ENCODE measurements around the gene PTTG1. TPM values are rescaled to one million over a fixed set of nuclear protein-coding genes. Genes with fewer than 3 reads are reported as not detected.

Gene PTTG1
- total RNA-seq (100 to 1,000 TPM; 153 to 209 TPM), polyA plus RNA-seq (ENCODE audit: insufficient read depth, low read depth, low replicate concordance) (429 TPM)
- long read RNA-seq, donor 1, transcript PTTG1-202 (5 exons, 1,070 nt), result minor isoform, 18 of 116 reads
- long read RNA-seq, donor 1, transcript PTTG1-201 (6 exons, 753 nt), result major isoform, 41 of 116 reads
- long read RNA-seq, donor 1, partial matches to known transcripts, result 54 of 116 reads
- long read RNA-seq, donor 1, other reads (novel, unspliced or antisense), result 0 of 116 reads
- long read RNA-seq, donor 2, transcript PTTG1-202 (5 exons, 1,070 nt), result minor isoform, 10 of 54 reads
- long read RNA-seq, donor 2, transcript PTTG1-201 (6 exons, 753 nt), result major isoform, 20 of 54 reads
- long read RNA-seq, donor 2, partial matches to known transcripts, result 23 of 54 reads
- long read RNA-seq, donor 2, other reads (novel, unspliced or antisense), result 0 of 54 reads

DNA sequence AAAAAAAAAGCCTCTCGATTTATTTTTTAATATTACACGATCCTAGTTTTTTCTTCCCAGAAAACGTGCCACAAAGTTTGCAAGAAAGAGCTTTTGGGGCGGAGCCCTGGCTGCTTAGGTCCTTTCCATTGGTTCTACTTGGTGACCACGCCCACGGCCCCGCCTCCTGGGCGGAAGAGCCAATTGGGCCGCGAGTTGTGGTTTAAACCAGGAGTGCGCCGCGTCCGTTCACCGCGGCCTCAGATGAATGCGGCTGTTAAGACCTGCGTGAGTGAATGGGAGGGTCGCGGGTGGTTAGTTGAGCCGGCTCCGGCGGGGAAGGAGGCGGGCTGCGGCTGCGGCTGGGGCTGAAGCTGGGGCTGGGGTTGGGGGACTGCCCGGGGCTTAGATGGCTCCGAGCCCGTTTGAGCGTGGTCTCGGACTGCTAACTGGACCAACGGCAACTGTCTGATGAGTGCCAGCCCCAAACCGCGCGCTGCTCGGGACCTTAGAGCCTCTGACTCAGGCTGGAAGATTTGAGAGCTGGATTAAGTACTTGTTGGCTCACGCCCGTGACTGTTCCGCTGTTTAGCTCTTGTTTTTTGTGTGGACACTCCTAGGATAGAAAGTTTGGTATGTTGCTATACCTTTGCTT, at the start of gene PTTG1:
Gene PTTG1, plus strand, starts transcription at position 231 of the 634 bp plus-strand sequence. CDS start 458 bp downstream, outside the sequence.
- H3K36me3 ChIP-seq (ENCODE audit: low read depth, missing control alignments), result no peaks in the 10 kb centered on the region
- 1% methylated on average over 13 to 35 of the region's 39 CpGs for WGBS, 2 donors
- H3K4me3 ChIP-seq, result peak within 1 kb of the TSS; percentile 44 to 68
- TF ChIP-seq CTCF (IDR thresholded peaks at IDR 0.05) (no peak), POLR2A (IDR thresholded peaks at IDR 0.05) (no peak)
- H3K27me3 ChIP-seq, result no peaks in the 10 kb centered on the region
- peak; percentile 98 for DNase-seq
- H3K9me3 ChIP-seq, result no peaks in the 10 kb centered on the region
- H3K4me1 ChIP-seq, result peaks cover 7% of the 10 kb centered on the region
- intact Hi-C loops (cut with DNase I; ENCODE audit: low total_unique reads), result no loop called here
- peak within 1 kb of the TSS; percentile 31 to 41 for H3K27ac ChIP-seq

DNA sequence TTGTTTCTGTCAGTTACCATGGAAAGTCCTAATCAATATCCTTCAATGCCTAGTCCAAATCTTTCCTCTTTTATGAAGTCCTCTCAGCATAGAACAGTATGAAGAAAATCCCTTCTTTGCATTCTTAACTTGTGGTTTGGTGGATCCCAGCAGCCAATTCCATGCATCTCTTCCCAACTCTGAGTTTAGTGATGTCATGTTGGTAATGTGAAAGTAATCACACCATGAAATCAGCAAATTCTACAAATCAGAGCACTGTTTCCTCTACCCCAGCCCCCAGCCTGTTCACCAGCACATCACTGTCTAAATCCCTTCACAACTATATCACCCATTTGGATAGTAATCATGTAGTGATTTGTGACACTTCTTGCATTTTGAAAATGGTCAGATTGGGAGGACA, 46.5 kb upstream of the PTTG1 start:
- intact Hi-C loops (cut with DNase I; ENCODE audit: low total_unique reads), result no loop called here
- TF ChIP-seq POLR2A (IDR thresholded peaks at IDR 0.05), result no peak
- TF ChIP-seq CTCF (IDR thresholded peaks at IDR 0.05), result no peak

GRCh38 chr5:160375701-160376100, 46.0 kb upstream of the PTTG1 start:
- TF ChIP-seq POLR2A (IDR thresholded peaks at IDR 0.05) (no peak), CTCF (IDR thresholded peaks at IDR 0.05) (no peak)
- H3K27me3 ChIP-seq, result no peaks in the 10 kb centered on the region
- intact Hi-C loops (cut with DNase I; ENCODE audit: low total_unique reads), result no loop called here
- no peaks in the 10 kb centered on the region for H3K36me3 ChIP-seq (ENCODE audit: low read depth, missing control alignments)
- DNase-seq, result no peak
- H3K4me1 ChIP-seq, result no peaks in the 10 kb centered on the region
- H3K9me3 ChIP-seq, result no peaks in the 10 kb centered on the region
- no peak overlapping the region for H3K4me3 ChIP-seq
- WGBS, 2 donors, result 73 to 82% methylated on average over 2 of the region's 2 CpGs
- H3K27ac ChIP-seq, result no peak overlapping the region

More for the DNA sequence above, 46.5 kb upstream of the PTTG1 start:
- Histone ChIP-seq H3K4me1 (no peaks in the 10 kb centered on the region), H3K27ac (no peak overlapping the region), H3K9me3 (no peaks in the 10 kb centered on the region), H3K27me3 (no peaks in the 10 kb centered on the region), H3K4me3 (no peak overlapping the region), H3K36me3 (ENCODE audit: low read depth, missing control alignments) (no peaks in the 10 kb centered on the region)
- DNase-seq, result no peak

DNA sequence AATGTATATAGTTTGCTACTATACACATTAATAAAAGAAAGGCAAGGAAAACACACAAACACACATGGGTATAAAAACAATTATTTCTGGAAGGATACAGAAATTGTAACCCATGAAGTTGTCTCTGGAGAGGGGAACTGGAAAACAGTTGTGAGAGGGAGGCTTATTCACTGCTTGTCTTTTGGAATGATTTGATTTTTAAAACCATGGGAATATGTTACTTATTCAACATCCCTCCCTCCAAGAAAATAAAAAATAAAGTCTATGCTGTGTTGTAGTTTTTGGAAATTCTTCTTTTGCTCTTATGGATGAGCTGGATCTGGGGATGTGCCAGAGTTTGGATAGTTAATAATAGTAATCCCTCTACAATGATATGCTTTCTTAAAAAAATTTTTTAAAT, 45.2 kb upstream of the PTTG1 start:
- intact Hi-C loops (cut with DNase I; ENCODE audit: low total_unique reads), result no loop called here

More for the DNA sequence above, 45.2 kb upstream of the PTTG1 start:
- no peaks in the 10 kb centered on the region for H3K4me1 ChIP-seq
- no peak overlapping the region for H3K27ac ChIP-seq
- TF ChIP-seq CTCF (IDR thresholded peaks at IDR 0.05), result no peak
- no peak for TF ChIP-seq POLR2A (IDR thresholded peaks at IDR 0.05)
- no peaks in the 10 kb centered on the region for H3K9me3 ChIP-seq
- H3K36me3 ChIP-seq (ENCODE audit: low read depth, missing control alignments), result no peaks in the 10 kb centered on the region
- DNase-seq, result no peak
- H3K4me3 ChIP-seq, result no peak overlapping the region
- no peaks in the 10 kb centered on the region for H3K27me3 ChIP-seq

Data from testis (tissue), 5 donors.